H9 (cell line): ENCODE results near the gene MRPL28. TPM values are rescaled to one million over a fixed set of nuclear protein-coding genes. Genes with fewer than 3 reads are reported as not detected.

Experiments used
- DNase-seq: peaks from one replicate; pipeline ENCODE4 v3.0.0-alpha.2; 2017
- H2AFZ ChIP-seq: one replicate; pipeline ENCODE4 v1.6.1; 2013; ENCODE audit warnings: mild to moderate bottlenecking, low read length, control low read depth, moderate library complexity
- H2AK5ac ChIP-seq: 2 replicates; pipeline ENCODE4 v1.6.1; 2013; ENCODE audit warnings: low read length, control low read depth, mixed read lengths; ENCODE audit not compliant: insufficient read length
- H2BK120ac ChIP-seq: one replicate; pipeline ENCODE4 v1.6.1; 2013; ENCODE audit warnings: low read depth, mild to moderate bottlenecking, low read length, control low read depth, inconsistent platforms; ENCODE audit not compliant: poor library complexity, severe bottlenecking
- H2BK12ac ChIP-seq: 2 replicates; pipeline ENCODE4 v1.6.1; 2013; ENCODE audit warnings: low read length, control low read depth, mixed read lengths, low read depth; ENCODE audit not compliant: insufficient read length
- H2BK15ac ChIP-seq: 2 replicates; pipeline ENCODE4 v1.6.1; 2013; ENCODE audit warnings: low read depth, low read length, control low read depth
- H2BK20ac ChIP-seq: one replicate; pipeline ENCODE4 v1.6.1; 2013; ENCODE audit warnings: low read depth, mild to moderate bottlenecking, low read length, control low read depth, inconsistent platforms; ENCODE audit not compliant: poor library complexity, severe bottlenecking
- H2BK5ac ChIP-seq: 2 replicates; pipeline ENCODE4 v1.6.1; 2013; ENCODE audit warnings: low read length, control low read depth, mixed read lengths; ENCODE audit not compliant: insufficient read length
- H3K14ac ChIP-seq: 2 replicates; pipeline ENCODE4 v1.6.1; 2013; ENCODE audit warnings: low read length, control low read depth; ENCODE audit not compliant: insufficient read depth
- H3K18ac ChIP-seq: 2 replicates; pipeline ENCODE4 v1.6.1; 2013; ENCODE audit warnings: low read depth, mild to moderate bottlenecking, mixed read lengths, low read length, control low read depth; ENCODE audit not compliant: insufficient read length
- H3K23ac ChIP-seq: 2 replicates; pipeline ENCODE4 v1.6.1; 2013; ENCODE audit warnings: low read length, control low read depth, mixed read lengths, low read depth; ENCODE audit not compliant: insufficient read length
- H3K23me2 ChIP-seq: 2 replicates; pipeline ENCODE4 v1.6.1; 2013; ENCODE audit warnings: low read depth, mild to moderate bottlenecking, mixed read lengths, low read length, control low read depth; ENCODE audit not compliant: insufficient read length, poor library complexity, severe bottlenecking
- H3K27ac ChIP-seq: 2 replicates; pipeline ENCODE4 v1.5.1; 2013; ENCODE audit warnings: low read length, control low read depth, mixed read lengths, low read depth; ENCODE audit not compliant: insufficient read length
- H3K27me3 ChIP-seq: 2 replicates; pipeline ENCODE4 v1.6.1; 2013; ENCODE audit warnings: low read length, control low read depth, inconsistent platforms; ENCODE audit not compliant: insufficient read depth
- H3K4ac ChIP-seq: 2 replicates; pipeline ENCODE4 v1.6.1; 2013; ENCODE audit warnings: low read depth, mild to moderate bottlenecking, control low read depth, inconsistent platforms, low read length, moderate library complexity
- H3K4me1 ChIP-seq: 2 replicates; pipeline ENCODE4 v1.6.1; 2013; ENCODE audit warnings: low read length, control low read depth, inconsistent platforms; ENCODE audit not compliant: insufficient read depth
- H3K4me2 ChIP-seq: 2 replicates; pipeline ENCODE4 v1.6.1; 2013; ENCODE audit warnings: low read length, control low read depth, mixed read lengths; ENCODE audit not compliant: insufficient read length, insufficient read depth
- H3K56ac ChIP-seq: 2 replicates; pipeline ENCODE4 v1.6.1; 2013; ENCODE audit warnings: low read depth, mild to moderate bottlenecking, mixed read lengths, low read length, control low read depth; ENCODE audit not compliant: insufficient read length
- H3K79me1 ChIP-seq: 2 replicates; pipeline ENCODE4 v1.6.1; 2013; ENCODE audit warnings: low read depth, mild to moderate bottlenecking, moderate library complexity, low read length, control low read depth, inconsistent platforms; ENCODE audit not compliant: insufficient read depth, poor library complexity, severe bottlenecking
- H3K79me2 ChIP-seq: 2 replicates; pipeline ENCODE4 v1.6.1; 2013; ENCODE audit warnings: low read length, control low read depth, inconsistent platforms; ENCODE audit not compliant: insufficient read depth
- H3K9ac ChIP-seq: 2 replicates; pipeline ENCODE4 v1.6.1; 2013; ENCODE audit warnings: low read length, control low read depth, mixed read lengths; ENCODE audit not compliant: insufficient read length; ENCODE audit errors: extremely low read depth
- H3K9me3 ChIP-seq: one replicate; pipeline ENCODE4 v1.6.1; 2013; ENCODE audit warnings: low read depth, low read length, inconsistent platforms; ENCODE audit not compliant: control insufficient read depth
- H3T11ph ChIP-seq: one replicate; pipeline ENCODE4 v1.6.1; 2013; ENCODE audit warnings: mild to moderate bottlenecking, low read length, control low read depth, inconsistent platforms
- H4K20me1 ChIP-seq: one replicate; pipeline ENCODE4 v1.6.1; 2013; ENCODE audit not compliant: control insufficient read depth, insufficient read length, insufficient read depth
- H4K5ac ChIP-seq: 2 replicates; pipeline ENCODE4 v1.6.1; 2013; ENCODE audit warnings: low read depth, mild to moderate bottlenecking, mixed read lengths, low read length, control low read depth; ENCODE audit not compliant: insufficient read length
- H4K8ac ChIP-seq: replicated peaks from 2 replicates; pipeline ENCODE4 v1.6.1; 2013; ENCODE audit warnings: low read length, control low read depth, mixed read lengths, low read depth; ENCODE audit not compliant: insufficient read length
- H4K91ac ChIP-seq: 2 replicates; pipeline ENCODE4 v1.6.1; 2013; ENCODE audit warnings: low read depth, mild to moderate bottlenecking, moderate library complexity, mixed read lengths, low read length, control low read depth; ENCODE audit not compliant: insufficient read length
- H3K27ac Mint-ChIP-seq, 3 experiments: 2 replicates in 2 of 3; 3 replicates in 1 of 3; pipeline ENCODE4 v1.8.0; 2020 to 2021; ENCODE audit warnings: mixed read lengths in 3 of 3, mild to moderate bottlenecking in 1 of 3, moderate library complexity in 1 of 3
- H3K27me3 Mint-ChIP-seq: 2 replicates; pipeline ENCODE4 v1.8.0; 2021; ENCODE audit warnings: low read depth, mild to moderate bottlenecking, moderate library complexity, mixed read lengths
- H3K36me3 Mint-ChIP-seq, 3 experiments: 2 replicates in 2 of 3; 3 replicates in 1 of 3; pipeline ENCODE4 v1.8.0; 2020 to 2021; ENCODE audit warnings: low read depth in 3 of 3, mixed read lengths in 3 of 3; ENCODE audit not compliant: insufficient read depth in 1 of 3
- H3K4me1 Mint-ChIP-seq, 2 experiments: 2 replicates each; pipeline ENCODE4 v1.8.0; 2020; ENCODE audit warnings: mixed read lengths in 2 of 2
- H3K4me3 Mint-ChIP-seq, 2 experiments: 2 replicates in 1 of 2; 3 replicates in 1 of 2; pipeline ENCODE4 v1.8.0; 2020 to 2021; ENCODE audit warnings: mild to moderate bottlenecking in 2 of 2, mixed read lengths in 2 of 2, moderate library complexity in 1 of 2
- H3K9me3 Mint-ChIP-seq, 2 experiments: 2 replicates in 1 of 2; 3 replicates in 1 of 2; pipeline ENCODE4 v1.8.0; 2020; ENCODE audit warnings: mild to moderate bottlenecking in 2 of 2, mixed read lengths in 2 of 2, moderate library complexity in 1 of 2
- WGBS: extraction: QIAGEN DNeasy Blood & Tissue Kit; methylation state at CpG from one replicate; pipeline ENCODE4 v1.1.7; 2013; ENCODE audit warnings: missing lambda C conversion rate, low lambda C conversion rate, mixed read lengths; ENCODE audit not compliant: insufficient read length; ENCODE audit errors: extremely low coverage; 5-methylcytosine and 5-hydroxymethylcytosine counted together
- total RNA-seq: library from RNA; stranded (reverse); gene quantifications from 2 replicates; pipeline ENCODE4 v1.2.1, GENCODE V29; 2021
- TF ChIP-seq, protein P1 (sequence below): fragments of 200-600 bp; sonication (generic); conservative IDR thresholded peaks from 3 replicates; pipeline ENCODE4 v1.8.0; 2021; ENCODE audit warnings: antibody characterized with exemption, mild to moderate bottlenecking

MRPL28 gene
- total RNA-seq, 1 experiment from 2014 or later = 154 TPM

DNA sequence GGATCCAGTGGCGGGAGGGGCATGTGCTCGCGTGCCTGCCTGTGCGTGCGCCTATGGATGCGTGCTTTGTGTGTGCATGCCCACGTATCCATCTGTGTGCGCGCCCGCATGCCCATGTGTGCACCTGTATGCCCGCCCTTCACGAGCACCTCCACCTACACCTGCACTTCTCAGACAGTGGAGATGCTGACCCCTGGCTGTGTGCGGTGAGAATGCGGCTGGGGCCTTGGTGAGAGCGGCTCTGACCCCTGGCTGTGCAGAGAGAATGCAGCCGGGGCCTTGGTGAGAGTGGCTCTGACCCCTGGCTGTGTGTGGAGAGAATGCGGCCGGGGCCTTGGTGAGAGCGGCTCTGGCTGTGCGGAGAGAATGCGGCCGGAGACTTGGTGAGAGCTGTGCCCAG is 51.7 kb downstream of the MRPL28 start:
- Histone ChIP-seq H3K27ac (no peak overlapping the region), H2BK5ac (no peak overlapping the region), H4K91ac (no peak overlapping the region), H3K4me1 (no peaks in the 10 kb centered on the region; the same call in 1 of the 2 replicates), H3T11ph (no peak overlapping the region), H2BK15ac (no peak overlapping the region), H3K4me2 (no peak overlapping the region), H2AK5ac (no peak overlapping the region), H3K56ac (no peak overlapping the region), H3K23ac (no peak overlapping the region), H3K14ac (no peak overlapping the region), H3K18ac (no peak overlapping the region), H3K9ac (no peak overlapping the region), H2BK120ac (no peak overlapping the region), H3K27me3 (no peaks in the 10 kb centered on the region), H3K23me2 (no peaks in the 10 kb centered on the region), H3K79me2 (peaks cover 3% of the 10 kb centered on the region; the same call in 1 of the 2 replicates), H3K79me1 (peaks cover 5% of the 10 kb centered on the region), H2AFZ (no peak overlapping the region), H2BK20ac (no peak overlapping the region), H3K4ac (no peak overlapping the region), H4K20me1 (no peaks in the 10 kb centered on the region), H4K8ac (no peak overlapping the region), H2BK12ac (no peak overlapping the region), H3K9me3 (no peaks in the 10 kb centered on the region), H4K5ac (no peak overlapping the region)
- peak overlapping the region; percentile 75 to 95 (median 92); a peak in 6 of 7 replicates for H3K27ac Mint-ChIP-seq
- H3K4me1 Mint-ChIP-seq = peaks cover 22% of the 10 kb centered on the region in 2 experiments
- peak; percentile 85 for DNase-seq
- WGBS = no CpG with 5 or more reads among the region's 22 CpGs
- H3K4me3 Mint-ChIP-seq = no peak overlapping the region; a peak in 1 of 5 replicates
- peaks cover 5 to 23% (median 18%) of the 10 kb centered on the region in 3 experiments; a peak in 6 of 7 replicates for H3K36me3 Mint-ChIP-seq
- H3K9me3 Mint-ChIP-seq = no peaks in the 10 kb centered on the region
- TF ChIP-seq, protein P1, sequence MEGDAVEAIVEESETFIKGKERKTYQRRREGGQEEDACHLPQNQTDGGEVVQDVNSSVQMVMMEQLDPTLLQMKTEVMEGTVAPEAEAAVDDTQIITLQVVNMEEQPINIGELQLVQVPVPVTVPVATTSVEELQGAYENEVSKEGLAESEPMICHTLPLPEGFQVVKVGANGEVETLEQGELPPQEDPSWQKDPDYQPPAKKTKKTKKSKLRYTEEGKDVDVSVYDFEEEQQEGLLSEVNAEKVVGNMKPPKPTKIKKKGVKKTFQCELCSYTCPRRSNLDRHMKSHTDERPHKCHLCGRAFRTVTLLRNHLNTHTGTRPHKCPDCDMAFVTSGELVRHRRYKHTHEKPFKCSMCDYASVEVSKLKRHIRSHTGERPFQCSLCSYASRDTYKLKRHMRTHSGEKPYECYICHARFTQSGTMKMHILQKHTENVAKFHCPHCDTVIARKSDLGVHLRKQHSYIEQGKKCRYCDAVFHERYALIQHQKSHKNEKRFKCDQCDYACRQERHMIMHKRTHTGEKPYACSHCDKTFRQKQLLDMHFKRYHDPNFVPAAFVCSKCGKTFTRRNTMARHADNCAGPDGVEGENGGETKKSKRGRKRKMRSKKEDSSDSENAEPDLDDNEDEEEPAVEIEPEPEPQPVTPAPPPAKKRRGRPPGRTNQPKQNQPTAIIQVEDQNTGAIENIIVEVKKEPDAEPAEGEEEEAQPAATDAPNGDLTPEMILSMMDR = peak; percentile 76
- no peaks in the 10 kb centered on the region for H3K27me3 Mint-ChIP-seq
